Brain microvascular endothelial cell (primary cell): ENCODE measurements around the gene MYO18B.

Experiments used
- DNase-seq: peaks from one replicate; pipeline ENCODE4 v3.0.0-alpha.2; 2020
- H3K27ac ChIP-seq: fragments of 250-450 bp; sonication (Bioruptor Pico); 2 replicates; pipeline ENCODE4 v1.5.1; 2020; ENCODE audit warnings: mild to moderate bottlenecking, moderate library complexity
- H3K27me3 ChIP-seq: fragments of 250-450 bp; sonication (Bioruptor Pico); replicated peaks from 2 replicates; pipeline ENCODE4 v1.5.1; 2020; ENCODE audit warnings: mild to moderate bottlenecking
- H3K36me3 ChIP-seq: fragments of 250-450 bp; sonication (Bioruptor Pico); replicated peaks from 2 replicates; pipeline ENCODE4 v1.5.1; 2020; ENCODE audit warnings: mild to moderate bottlenecking
- H3K4me3 ChIP-seq: 2 replicates; pipeline ENCODE4 v1.5.1; 2011; ENCODE audit warnings: low read depth, mild to moderate bottlenecking, control low read depth, low read length, moderate library complexity
- in situ Hi-C: cut with HindIII; loops from 2 replicates; pipeline ENCODE4 v1.10.0; 2017; ENCODE audit warnings: low sequenced_read_pairs, low pct_ligation_motif_present
- TF ChIP-seq, protein P1 (sequence below): IDR thresholded peaks from 2 replicates; pipeline ENCODE4 v1.5.1; 2011; ENCODE audit warnings: low read depth, mild to moderate bottlenecking, moderate library complexity, low read length, control low read depth, inconsistent platforms; ENCODE audit errors: missing control alignments

Gene MYO18B

DNA sequence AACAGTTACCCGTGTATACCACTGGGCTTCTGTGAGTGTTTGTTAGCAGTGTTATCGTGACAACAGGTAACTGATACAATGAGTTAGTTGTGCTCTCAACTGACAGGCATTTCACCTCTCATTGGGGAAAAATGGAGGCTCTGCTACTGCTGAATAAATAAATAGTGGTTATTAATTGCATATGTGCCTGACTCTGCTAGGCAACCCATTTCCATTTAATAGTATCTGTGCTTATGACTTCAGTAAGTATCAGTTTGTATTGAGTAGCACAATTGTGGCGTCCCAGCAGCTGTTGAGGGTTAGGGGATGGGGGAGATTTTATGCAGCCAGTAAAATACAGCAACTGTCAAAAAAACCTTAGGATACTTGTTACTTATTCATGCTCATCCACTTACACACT is 303.9 kb downstream of the MYO18B start:
- no peak for DNase-seq
- in situ Hi-C loops: no loop called here
- Histone ChIP-seq H3K4me3 (no peak overlapping the region), H3K27me3 (no peaks in the 10 kb centered on the region), H3K27ac (no peak overlapping the region), H3K36me3 (no peaks in the 10 kb centered on the region)
- TF ChIP-seq, protein P1, sequence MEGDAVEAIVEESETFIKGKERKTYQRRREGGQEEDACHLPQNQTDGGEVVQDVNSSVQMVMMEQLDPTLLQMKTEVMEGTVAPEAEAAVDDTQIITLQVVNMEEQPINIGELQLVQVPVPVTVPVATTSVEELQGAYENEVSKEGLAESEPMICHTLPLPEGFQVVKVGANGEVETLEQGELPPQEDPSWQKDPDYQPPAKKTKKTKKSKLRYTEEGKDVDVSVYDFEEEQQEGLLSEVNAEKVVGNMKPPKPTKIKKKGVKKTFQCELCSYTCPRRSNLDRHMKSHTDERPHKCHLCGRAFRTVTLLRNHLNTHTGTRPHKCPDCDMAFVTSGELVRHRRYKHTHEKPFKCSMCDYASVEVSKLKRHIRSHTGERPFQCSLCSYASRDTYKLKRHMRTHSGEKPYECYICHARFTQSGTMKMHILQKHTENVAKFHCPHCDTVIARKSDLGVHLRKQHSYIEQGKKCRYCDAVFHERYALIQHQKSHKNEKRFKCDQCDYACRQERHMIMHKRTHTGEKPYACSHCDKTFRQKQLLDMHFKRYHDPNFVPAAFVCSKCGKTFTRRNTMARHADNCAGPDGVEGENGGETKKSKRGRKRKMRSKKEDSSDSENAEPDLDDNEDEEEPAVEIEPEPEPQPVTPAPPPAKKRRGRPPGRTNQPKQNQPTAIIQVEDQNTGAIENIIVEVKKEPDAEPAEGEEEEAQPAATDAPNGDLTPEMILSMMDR: no peak

DNA sequence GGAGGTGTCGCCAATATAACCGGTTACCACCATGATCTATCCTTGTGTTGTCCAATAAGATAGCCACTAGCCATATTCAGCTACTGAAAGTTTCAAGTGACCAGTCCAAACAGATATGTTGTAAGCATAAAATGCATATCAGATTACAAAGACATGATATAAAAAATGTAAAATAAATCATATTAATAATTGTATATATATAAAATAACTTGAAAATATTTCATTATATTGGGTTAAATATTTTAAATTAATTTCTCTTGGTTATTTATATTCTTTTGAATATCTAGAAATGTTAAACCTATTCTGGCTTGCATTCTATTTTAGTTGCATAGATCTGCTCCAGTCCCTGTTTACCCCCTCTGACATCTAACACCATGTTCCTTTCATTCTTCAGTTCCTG is 305.5 kb downstream of the MYO18B start:
- Histone ChIP-seq H3K27ac (no peak overlapping the region), H3K27me3 (no peaks in the 10 kb centered on the region), H3K36me3 (no peaks in the 10 kb centered on the region), H3K4me3 (no peak overlapping the region)
- in situ Hi-C loops: no loop called here
- no peak for DNase-seq
- TF ChIP-seq, protein P1: no peak

DNA sequence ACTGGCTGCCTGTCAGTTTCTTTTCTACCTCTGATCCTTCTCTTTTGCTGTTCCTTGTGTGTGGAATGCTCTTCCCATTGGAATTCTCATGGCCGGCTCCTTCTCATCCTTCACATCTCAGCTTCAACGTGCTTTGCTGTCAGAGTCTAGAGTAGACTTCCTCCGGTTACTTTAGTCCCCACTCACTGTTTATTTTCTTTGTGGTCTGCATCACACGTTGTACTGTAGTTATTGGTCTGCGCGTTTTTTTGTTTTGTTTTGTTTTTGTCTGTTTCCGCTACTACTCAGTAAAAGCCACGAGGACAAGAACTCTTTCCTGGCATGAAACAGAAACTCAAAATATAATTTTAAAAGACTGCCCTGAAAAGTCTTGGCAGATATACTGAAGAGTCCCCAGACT is 305.9 kb downstream of the MYO18B start:
- in situ Hi-C loops: no loop called here

GRCh38 chr22:26050079-26050478 is 308.1 kb downstream of the MYO18B start:
- in situ Hi-C loops: no loop called here
- Histone ChIP-seq H3K36me3 (no peaks in the 10 kb centered on the region), H3K27me3 (no peaks in the 10 kb centered on the region)

More for the DNA sequence above, 305.9 kb downstream of the MYO18B start:
- DNase-seq: no peak
- Histone ChIP-seq H3K27ac (no peak overlapping the region), H3K36me3 (no peaks in the 10 kb centered on the region), H3K27me3 (no peaks in the 10 kb centered on the region), H3K4me3 (no peak overlapping the region)
- TF ChIP-seq, protein P1: no peak

DNA sequence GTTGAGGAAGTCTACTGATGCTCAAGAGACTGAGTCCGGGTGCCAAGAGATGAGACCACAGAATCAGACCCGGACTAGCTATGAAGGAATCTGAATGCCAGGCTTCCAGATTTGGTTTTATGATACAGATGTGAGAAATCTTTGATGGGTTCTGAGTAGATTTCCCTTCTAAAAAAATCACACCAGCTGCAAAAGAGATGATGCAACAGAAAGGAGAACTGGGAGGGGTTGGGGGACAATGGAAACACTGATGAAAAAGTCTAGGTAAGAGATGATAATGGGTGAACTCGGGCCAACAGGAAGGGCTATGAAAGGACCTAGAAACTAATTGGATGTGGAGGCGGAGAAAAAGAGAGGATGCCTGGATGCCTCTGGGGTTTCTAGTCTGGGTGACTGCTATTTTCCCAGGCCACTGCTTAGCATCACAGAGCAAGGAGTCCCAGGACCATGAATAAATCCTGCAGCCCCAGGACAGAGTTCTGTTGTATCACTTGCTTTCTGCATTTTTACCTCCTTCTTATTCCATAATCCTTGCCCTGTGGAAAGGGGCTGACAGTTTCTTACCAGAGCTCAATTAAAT is 311.8 kb downstream of the MYO18B start:
- Histone ChIP-seq H3K27ac (no peak overlapping the region), H3K4me3 (no peak overlapping the region), H3K27me3 (no peaks in the 10 kb centered on the region), H3K36me3 (no peaks in the 10 kb centered on the region)
- TF ChIP-seq, protein P1: no peak
- in situ Hi-C loops: no loop called here
- no peak for DNase-seq

More at GRCh38 chr22:26050079-26050478, 308.1 kb downstream of the MYO18B start:
- TF ChIP-seq, protein P1: no peak
- Histone ChIP-seq H3K4me3 (no peak overlapping the region), H3K27ac (no peak overlapping the region)
- no peak for DNase-seq

DNA sequence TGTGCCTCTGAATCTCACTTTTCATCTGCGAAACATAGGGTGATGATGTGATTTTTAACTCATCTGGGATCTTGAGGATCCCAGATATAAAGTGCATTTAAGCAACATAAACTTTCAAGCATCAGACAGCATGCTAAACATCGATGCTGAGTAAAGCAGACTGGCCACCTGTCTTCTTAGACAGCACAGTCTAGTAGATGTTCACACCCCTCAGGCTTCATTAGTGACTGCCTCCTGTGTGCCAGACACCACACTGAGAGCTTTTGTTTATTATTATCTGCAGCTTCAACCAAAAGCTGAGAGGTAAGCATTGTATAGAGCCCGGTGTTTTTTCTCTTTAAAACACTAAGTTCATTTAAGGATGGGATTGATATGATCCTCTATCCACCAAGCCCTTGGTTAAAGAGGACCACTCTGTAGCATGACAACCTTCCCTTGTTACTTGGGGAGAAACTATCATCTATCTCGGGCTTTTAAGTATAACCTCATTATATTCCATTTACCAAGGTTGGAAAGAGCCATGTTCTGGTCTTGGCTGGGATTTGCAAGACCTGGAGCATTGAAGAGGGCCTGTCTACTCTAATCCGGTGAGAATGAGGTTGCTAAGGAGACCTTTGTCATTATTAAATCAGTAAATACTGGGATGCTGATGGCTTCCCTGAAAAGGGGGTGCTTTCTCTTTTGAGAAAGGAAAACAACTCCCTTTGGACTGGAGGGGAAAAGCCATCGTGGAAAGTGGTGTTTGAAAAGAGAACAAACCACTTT is 313.0 kb downstream of the MYO18B start:
- TF ChIP-seq, protein P1: no peak
- in situ Hi-C loops: no loop called here
- Histone ChIP-seq H3K36me3 (no peaks in the 10 kb centered on the region), H3K4me3 (no peak overlapping the region), H3K27ac (no peak overlapping the region), H3K27me3 (no peaks in the 10 kb centered on the region)
- DNase-seq: no peak
